CD4-positive, alpha-beta memory T cell (primary cell): ENCODE results near the gene MPEG1. TPM values are rescaled to one million over a fixed set of nuclear protein-coding genes. Genes with fewer than 3 reads are reported as not detected.

Experiments used
- CTCF ChIA-PET: fragments of 350-600 bp; sonication (Branson Sonifier 250); formaldehyde crosslinking; loops from one replicate; lab custom pipeline; 2021; ENCODE audit warnings: inconsistent platforms; ENCODE audit not compliant: partially characterized antibody; lab: Charles Lee
- POLR2A ChIA-PET: fragments of 350-600 bp; sonication (Branson Sonifier 250); formaldehyde crosslinking; loops from one replicate; lab custom pipeline; 2021; ENCODE audit not compliant: partially characterized antibody; lab: Charles Lee
- DNase-seq, 5 donors: peaks; one replicate each; pipeline versions ENCODE4 v3.0.0 to v3.0.0-alpha.2; 2020 to 2022; ENCODE audit warnings: mixed read lengths in 1 of 5
- H3K27ac ChIP-seq: one replicate; pipeline ENCODE4 v1.7.0; 2013; ENCODE audit warnings: low read depth, low read length
- H3K27me3 ChIP-seq: 2 replicates; pipeline ENCODE4 v1.7.0; 2013; ENCODE audit warnings: mild to moderate bottlenecking, low read length, moderate library complexity; ENCODE audit not compliant: insufficient read depth
- H3K36me3 ChIP-seq: 2 replicates; pipeline ENCODE4 v1.7.0; 2013; ENCODE audit warnings: mild to moderate bottlenecking, low read length, moderate library complexity; ENCODE audit not compliant: insufficient read depth
- H3K4me1 ChIP-seq: 2 replicates; pipeline ENCODE4 v1.7.0; 2013; ENCODE audit warnings: mild to moderate bottlenecking, low read length, moderate library complexity; ENCODE audit not compliant: insufficient read depth
- H3K4me3 ChIP-seq, 2 donors: one replicate each; pipeline ENCODE4 v1.7.0; 2013; ENCODE audit warnings: low read length in 2 of 2, mild to moderate bottlenecking in 1 of 2
- H3K9me3 ChIP-seq, 2 donors: one replicate each; pipeline ENCODE4 v1.7.0; 2013; ENCODE audit warnings: low read length in 2 of 2, control low read depth in 1 of 2; ENCODE audit not compliant: control insufficient read depth in 1 of 2
- H3K27ac Mint-ChIP-seq, 7 donors: one replicate each; pipeline ENCODE4 v1.8.0; 2020 to 2021; ENCODE audit warnings: mixed read lengths in 7 of 7, mild to moderate bottlenecking in 6 of 7, inconsistent platforms in 3 of 7, moderate library complexity in 3 of 7
- H3K27me3 Mint-ChIP-seq, 2 donors: one replicate each; pipeline ENCODE4 v1.8.0; 2020 to 2021; ENCODE audit warnings: mixed read lengths in 2 of 2
- H3K36me3 Mint-ChIP-seq, 2 donors: one replicate each; pipeline ENCODE4 v1.8.0; 2020 to 2021; ENCODE audit warnings: mixed read lengths in 2 of 2, inconsistent platforms in 1 of 2, mild to moderate bottlenecking in 1 of 2
- H3K4me1 Mint-ChIP-seq, 4 donors: one replicate each; pipeline ENCODE4 v1.8.0; 2020 to 2021; ENCODE audit warnings: mixed read lengths in 4 of 4, mild to moderate bottlenecking in 1 of 4
- H3K4me3 Mint-ChIP-seq, 8 donors: one replicate each; pipeline ENCODE4 v1.8.0; 2020 to 2021; ENCODE audit warnings: mixed read lengths in 8 of 8, mild to moderate bottlenecking in 7 of 8, moderate library complexity in 6 of 8, inconsistent platforms in 3 of 8
- H3K9me3 Mint-ChIP-seq, 8 donors: one replicate each; pipeline ENCODE4 v1.8.0; 2020 to 2021; ENCODE audit warnings: mixed read lengths in 8 of 8, mild to moderate bottlenecking in 5 of 8, inconsistent platforms in 3 of 8, moderate library complexity in 1 of 8
- intact Hi-C: fragments of 100-400 bp; cut with micrococcal nuclease; formaldehyde crosslinking; loops from one replicate; pipeline ENCODE4 v1.15.1; 2023
- polyA plus RNA-seq, 2 donors: library from polyadenylated mRNA; unstranded; fragments of 300-500 nt; fragmentation: Illumina TruSeq; gene quantifications; one replicate each; pipeline ENCODE4 v1.2.3, GENCODE V29; 2021
- total RNA-seq, 2 experiments: library from RNA; stranded (reverse); gene quantifications; one replicate each; pipeline ENCODE4 v1.2.3, GENCODE V29; 2021

Gene MPEG1
- total and polyA plus RNA-seq, 4 experiments from 2014 or later: 0.14 to 2.7 (median 1.2) TPM

DNA sequence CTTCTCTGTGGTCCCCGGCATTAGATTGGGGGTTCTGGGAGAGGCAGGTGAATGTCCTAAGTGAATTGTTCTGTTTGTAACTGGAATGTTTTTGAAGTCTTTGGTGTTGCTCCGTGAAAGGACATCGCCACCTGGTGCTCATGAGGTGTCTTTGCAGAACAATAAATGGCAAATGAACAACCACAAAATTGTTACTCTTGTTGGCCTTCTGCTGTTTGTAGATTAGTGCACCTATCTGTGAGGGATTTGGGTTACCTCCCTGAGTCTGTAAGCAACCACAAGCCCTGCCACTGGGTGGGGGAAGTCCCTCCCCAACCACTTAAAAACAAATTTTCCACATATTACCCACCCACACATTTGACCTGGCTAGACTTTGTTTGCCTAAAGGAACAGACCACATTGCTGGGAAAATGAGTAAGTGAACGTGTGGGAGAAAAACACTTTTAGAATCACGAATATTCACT, 4.7 kb downstream of the MPEG1 start:
- DNase-seq: peak; percentile 40 to 57 (median 53)
- intact Hi-C loops: loop anchor here (1.0 kb wide), 2 partner anchors 37 to 76 kb away; no protein-coding TSS in a partner anchor
- Mint-ChIP-seq H3K27me3 (no peaks in the 10 kb centered on the region), H3K27ac (peak overlapping the region in 6 of 7 donors; percentile 53 to 95 (median 86)), H3K4me3 (peak overlapping the region in 7 of 8 donors; percentile 40 to 82 (median 68)), H3K4me1 (peaks cover 11 to 33% (median 22%) of the 10 kb centered on the region in 4 donors), H3K9me3 (no peaks in the 10 kb centered on the region), H3K36me3 (no peaks in the 10 kb centered on the region)
- POLR2A ChIA-PET: no interaction called here
- CTCF ChIA-PET: interaction anchor here (1.3 kb wide), 1 partner anchor 36 kb away, joined by 13 read pairs; the partner anchor contains the start of gene DTX4
- Histone ChIP-seq H3K4me1 (peaks cover 15% of the 10 kb centered on the region), H3K4me3 (no peak overlapping the region), H3K27ac (no peak overlapping the region), H3K36me3 (no peaks in the 10 kb centered on the region), H3K27me3 (no peaks in the 10 kb centered on the region), H3K9me3 (no peaks in the 10 kb centered on the region)

DNA sequence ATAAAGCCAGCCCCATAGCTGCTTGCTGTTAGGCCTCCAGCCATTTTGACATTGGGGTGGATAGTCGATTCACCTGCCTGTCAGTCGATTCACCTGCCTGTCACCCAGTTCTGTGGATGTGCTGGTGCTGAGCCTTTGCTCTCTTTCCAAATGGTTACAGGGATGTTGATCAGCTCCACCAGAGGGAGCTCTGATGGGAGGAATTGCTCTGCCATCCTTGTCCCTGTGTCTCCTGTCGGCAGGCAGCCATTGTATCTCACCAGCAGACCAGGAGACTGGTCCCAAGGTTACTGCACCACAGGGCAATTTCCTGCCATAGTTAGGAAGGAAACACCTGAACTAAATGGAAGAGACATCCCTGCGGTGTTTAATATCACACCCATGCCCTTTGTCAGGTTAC, 6.1 kb downstream of the MPEG1 start:
- Mint-ChIP-seq H3K9me3 (no peaks in the 10 kb centered on the region), H3K36me3 (peaks cover 0 to 4% of the 10 kb centered on the region in 2 donors), H3K4me3 (peak overlapping the region in 3 of 8 donors; percentile 8 to 41 (median 31)), H3K27ac (peak overlapping the region in 2 of 7 donors; percentile 37 to 65), H3K4me1 (peaks cover 11 to 35% (median 23%) of the 10 kb centered on the region in 4 donors), H3K27me3 (no peaks in the 10 kb centered on the region)
- CTCF ChIA-PET: interaction anchor here (0.8 to 2.9 kb wide), 8 partner anchors 13 to 223 kb away, joined by 3 to 33 read pairs (median 4); partner anchors contain the start of gene DTX4
- Histone ChIP-seq H3K9me3 (no peaks in the 10 kb centered on the region), H3K27ac (no peak overlapping the region), H3K4me3 (no peak overlapping the region), H3K36me3 (no peaks in the 10 kb centered on the region), H3K4me1 (peaks cover 15% of the 10 kb centered on the region), H3K27me3 (no peaks in the 10 kb centered on the region)
- POLR2A ChIA-PET: no interaction called here
- DNase-seq: no peak
- intact Hi-C loops: no loop called here

DNA sequence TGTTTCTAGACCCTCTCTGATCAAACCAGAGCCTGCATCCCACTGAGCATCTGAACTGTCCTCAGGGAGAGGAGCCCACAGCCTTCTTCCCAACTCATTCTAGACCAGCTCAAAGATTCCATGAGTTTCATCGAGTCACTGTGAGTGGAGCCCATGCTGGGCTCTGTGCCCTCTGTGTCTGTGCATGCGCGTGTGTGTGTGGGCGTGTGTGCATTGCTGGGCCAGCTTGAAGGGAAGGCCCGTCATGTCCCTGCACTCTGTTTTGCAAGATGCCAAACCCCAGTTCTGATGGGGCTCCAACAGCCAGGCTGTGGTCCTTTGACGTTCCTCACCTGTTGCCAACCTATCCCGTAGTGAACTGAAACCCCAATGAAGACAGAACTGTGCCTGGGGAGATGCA, 7.1 kb downstream of the MPEG1 start:
- POLR2A ChIA-PET: no interaction called here
- CTCF ChIA-PET: interaction anchor here (1.0 to 2.9 kb wide), 7 partner anchors 12 to 80 kb away, joined by 4 to 33 read pairs (median 5); partner anchors contain the start of gene DTX4
- Histone ChIP-seq H3K4me3 (no peak overlapping the region), H3K4me1 (peaks cover 15% of the 10 kb centered on the region), H3K9me3 (no peaks in the 10 kb centered on the region), H3K27ac (no peak overlapping the region), H3K36me3 (no peaks in the 10 kb centered on the region), H3K27me3 (no peaks in the 10 kb centered on the region)
- Mint-ChIP-seq H3K4me1 (peaks cover 11 to 36% (median 23%) of the 10 kb centered on the region in 4 donors), H3K36me3 (peaks cover 0 to 5% of the 10 kb centered on the region in 2 donors), H3K9me3 (no peaks in the 10 kb centered on the region), H3K27me3 (no peaks in the 10 kb centered on the region), H3K27ac (no peak overlapping the region), H3K4me3 (no peak overlapping the region)
- intact Hi-C loops: no loop called here
- DNase-seq: no peak

DNA sequence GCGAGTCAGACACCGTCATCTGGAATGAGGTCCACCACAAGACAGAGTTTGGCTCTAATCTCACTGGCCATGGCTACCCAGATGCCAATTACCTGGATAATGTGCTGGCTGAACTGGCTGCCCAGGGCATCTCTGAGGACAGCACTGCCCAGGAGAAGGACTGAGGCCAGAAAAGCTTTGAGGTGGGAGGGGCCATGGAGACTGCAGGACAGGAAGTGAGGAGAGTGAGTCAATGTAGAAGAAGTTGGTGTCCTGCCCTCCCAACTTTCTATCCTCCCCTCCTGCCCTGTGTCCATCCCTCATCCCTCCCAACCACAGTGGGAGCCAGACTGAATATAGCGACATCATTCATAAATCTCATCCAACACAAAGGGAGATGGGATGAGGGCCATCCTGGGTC, 8.0 kb downstream of the MPEG1 start:
- ChIA-PET POLR2A (no interaction called here), CTCF (interaction anchor here (1.0 to 2.9 kb wide), 3 partner anchors 12 to 34 kb away, joined by 4 to 33 read pairs (median 14); partner anchors contain the start of gene DTX4)
- no peaks in the 10 kb centered on the region for H3K27me3 ChIP-seq
- H3K9me3 Mint-ChIP-seq: no peaks in the 10 kb centered on the region
- no peak overlapping the region for H3K4me3 Mint-ChIP-seq
- no peak overlapping the region for H3K4me3 ChIP-seq
- H3K27ac ChIP-seq: no peak overlapping the region
- H3K4me1 ChIP-seq: peaks cover 22% of the 10 kb centered on the region
- H3K27me3 Mint-ChIP-seq: no peaks in the 10 kb centered on the region
- DNase-seq: no peak
- H3K9me3 ChIP-seq: no peaks in the 10 kb centered on the region
- peaks cover 13 to 42% (median 29%) of the 10 kb centered on the region in 4 donors for H3K4me1 Mint-ChIP-seq
- H3K36me3 Mint-ChIP-seq: peaks cover 0 to 5% of the 10 kb centered on the region in 2 donors
- no peak overlapping the region for H3K27ac Mint-ChIP-seq
- H3K36me3 ChIP-seq: no peaks in the 10 kb centered on the region
- intact Hi-C loops: no loop called here

DNA sequence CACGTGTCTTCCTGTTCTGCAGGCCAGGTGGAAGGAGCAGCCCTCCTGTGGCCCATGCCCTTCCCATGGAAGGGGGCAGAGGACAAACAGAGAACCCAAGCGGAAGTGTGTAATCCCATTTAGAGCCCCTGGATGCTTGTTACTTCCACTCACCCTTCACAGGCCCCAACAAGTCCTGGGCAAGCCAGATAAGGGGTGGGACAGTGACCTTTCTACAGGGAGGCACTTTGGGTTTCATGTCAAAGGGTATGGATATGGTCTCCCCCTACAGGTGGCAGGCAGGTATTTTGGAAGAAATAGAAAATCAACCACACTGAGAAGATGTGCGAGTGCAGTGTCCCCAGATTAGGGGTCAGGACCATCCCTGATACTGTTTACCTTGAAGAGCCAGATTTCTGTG, 11.4 kb downstream of the MPEG1 start:
- Mint-ChIP-seq H3K9me3 (no peaks in the 10 kb centered on the region), H3K4me1 (peaks cover 5 to 15% (median 10%) of the 10 kb centered on the region in 4 donors), H3K4me3 (no peak overlapping the region)

DNA sequence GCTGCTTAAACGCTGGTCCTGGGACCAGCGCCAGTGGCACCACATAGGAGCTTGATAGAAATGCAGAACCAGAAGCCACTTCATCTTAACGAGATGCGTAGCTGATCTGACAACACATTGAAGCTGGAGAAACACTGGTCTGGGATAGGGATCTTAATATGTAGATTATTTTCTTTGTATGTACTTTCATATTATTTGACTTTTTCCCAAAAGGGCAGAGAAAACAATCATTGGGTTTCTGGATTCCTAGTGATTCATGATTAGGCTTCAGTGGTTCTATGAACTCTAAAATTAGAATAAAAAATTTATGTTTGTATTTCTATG, 12.3 kb downstream of the MPEG1 start:
- no peaks in the 10 kb centered on the region for H3K27me3 ChIP-seq

More for the DNA sequence above, 11.4 kb downstream of the MPEG1 start:
- H3K27ac Mint-ChIP-seq: no peak overlapping the region
- Histone ChIP-seq H3K4me1 (peaks cover 7% of the 10 kb centered on the region), H3K27ac (no peak overlapping the region), H3K9me3 (no peaks in the 10 kb centered on the region), H3K27me3 (no peaks in the 10 kb centered on the region), H3K36me3 (no peaks in the 10 kb centered on the region), H3K4me3 (no peak overlapping the region)
- H3K36me3 Mint-ChIP-seq: peaks cover 0 to 12% of the 10 kb centered on the region in 2 donors
- DNase-seq: no peak
- no peaks in the 10 kb centered on the region for H3K27me3 Mint-ChIP-seq
- ChIA-PET POLR2A (no interaction called here), CTCF (interaction anchor here (0.9 to 4.0 kb wide), 3 partner anchors 15 to 37 kb away, joined by 3 to 26 read pairs (median 26); partner anchors contain the start of gene DTX4)
- intact Hi-C loops: no loop called here

DNA sequence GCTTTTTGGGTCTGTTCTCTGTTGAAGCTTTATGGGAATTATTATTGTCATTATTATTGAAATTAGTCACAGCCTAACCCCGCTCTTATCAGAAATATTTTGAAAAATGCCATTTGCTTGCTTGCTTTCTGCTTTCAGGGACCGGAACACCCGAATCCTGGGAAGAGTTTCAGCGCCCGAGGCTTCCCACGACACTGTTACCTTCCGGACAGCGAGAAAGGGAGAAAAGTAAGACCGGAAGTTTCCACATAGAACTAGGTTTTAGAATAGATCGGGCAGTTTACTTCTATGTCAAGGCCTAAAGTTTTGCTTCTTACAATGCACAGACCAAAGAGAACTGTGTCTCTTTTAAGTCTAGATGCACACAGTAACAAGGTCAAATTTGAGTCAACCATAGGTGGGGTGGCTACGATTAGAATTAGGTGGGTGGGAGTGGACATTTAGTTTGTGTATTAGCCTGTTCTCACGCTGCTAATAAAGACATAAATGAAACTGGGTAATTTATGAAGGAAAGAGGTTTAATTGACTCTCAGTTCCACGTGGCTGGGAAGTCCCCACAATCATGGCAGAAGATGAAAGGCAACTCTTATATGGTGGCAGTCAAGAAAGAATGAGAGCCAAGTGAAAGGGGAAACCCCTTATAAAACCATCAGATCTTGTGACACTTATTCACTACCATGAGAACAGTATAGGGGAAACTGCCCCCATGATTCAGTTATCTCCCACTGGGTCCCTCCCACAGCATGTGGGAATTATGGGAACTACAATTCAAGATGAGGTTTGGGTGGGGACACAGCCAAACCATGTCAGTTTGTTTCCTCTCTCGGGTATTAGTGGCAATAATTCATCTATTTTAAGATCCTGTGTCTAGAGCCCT, 12.9 kb downstream of the MPEG1 start:
- ChIA-PET POLR2A (no interaction called here), CTCF (interaction anchor here (1.2 to 4.0 kb wide), 6 partner anchors 11 to 28 kb away, joined by 3 to 26 read pairs (median 9); partner anchors contain the start of gene DTX4)
- peaks cover 5 to 20% (median 13%) of the 10 kb centered on the region in 4 donors for H3K4me1 Mint-ChIP-seq
- H3K4me3 Mint-ChIP-seq: peak overlapping the region in 2 of 8 donors; percentile 4 to 6
- Histone ChIP-seq H3K27me3 (no peaks in the 10 kb centered on the region), H3K27ac (no peak overlapping the region), H3K36me3 (no peaks in the 10 kb centered on the region), H3K4me1 (peaks cover 7% of the 10 kb centered on the region), H3K9me3 (no peaks in the 10 kb centered on the region), H3K4me3 (no peak overlapping the region)
- peak in 3 of 5 donors; percentile 10 to 45 (median 28) for DNase-seq
- H3K36me3 Mint-ChIP-seq: peaks cover 0 to 23% of the 10 kb centered on the region in 2 donors
- no peaks in the 10 kb centered on the region for H3K27me3 Mint-ChIP-seq
- no peak overlapping the region for H3K27ac Mint-ChIP-seq
- H3K9me3 Mint-ChIP-seq: no peaks in the 10 kb centered on the region
- intact Hi-C loops: no loop called here

More for the DNA sequence above, 12.3 kb downstream of the MPEG1 start:
- no peak overlapping the region for H3K4me3 Mint-ChIP-seq
- H3K27ac Mint-ChIP-seq: no peak overlapping the region
- no peaks in the 10 kb centered on the region for H3K27me3 Mint-ChIP-seq
- POLR2A ChIA-PET: no interaction called here
- Histone ChIP-seq H3K9me3 (no peaks in the 10 kb centered on the region), H3K36me3 (no peaks in the 10 kb centered on the region), H3K27ac (no peak overlapping the region), H3K4me1 (peaks cover 7% of the 10 kb centered on the region), H3K4me3 (no peak overlapping the region)
- DNase-seq: no peak
- no peaks in the 10 kb centered on the region for H3K9me3 Mint-ChIP-seq
- CTCF ChIA-PET: interaction anchor here (4.0 kb wide), 2 partner anchors 14 to 29 kb away, joined by 26 read pairs; partner anchors contain the start of gene DTX4
- H3K4me1 Mint-ChIP-seq: peaks cover 5 to 20% (median 13%) of the 10 kb centered on the region in 4 donors
- H3K36me3 Mint-ChIP-seq: peaks cover 0 to 18% of the 10 kb centered on the region in 2 donors
- intact Hi-C loops: no loop called here
